AG09319 (cell line): ENCODE measurements around the gene FRY.

ENCODE experiments used
- DNase-seq: peaks from one replicate; pipeline ENCODE4 v3.0.0-alpha.2; 2010; ENCODE audit warnings: low read depth; ENCODE audit errors: extremely low read depth
- CTCF ChIP-seq: IDR thresholded peaks from 2 replicates; pipeline ENCODE4 v1.5.1; 2011; ENCODE audit warnings: low read depth, mild to moderate bottlenecking, inconsistent platforms, low read length, moderate library complexity

Gene FRY

GRCh38 chr13:32040052-32040642 is 8.6 kb downstream of the FRY start:
- DNase-seq, result no peak
- TF ChIP-seq CTCF, result no peak

- no peak for TF ChIP-seq CTCF
- DNase-seq, result no peak
These were observed 9.1 kb downstream of the FRY start for GRCh38 chr13:32040689-32041088.

GRCh38 chr13:32041429-32041828 is 9.9 kb downstream of the FRY start:
- DNase-seq, result no peak
- no peak for TF ChIP-seq CTCF

- TF ChIP-seq CTCF, result no peak
- DNase-seq, result no peak
These were observed 11.0 kb downstream of the FRY start for GRCh38 chr13:32042551-32042950.

- no peak for TF ChIP-seq CTCF
- no peak for DNase-seq
These were observed 12.9 kb downstream of the FRY start for GRCh38 chr13:32044446-32044845.

GRCh38 chr13:32045537-32045936 is 14.0 kb downstream of the FRY start:
- DNase-seq, result no peak

More at GRCh38 chr13:32045537-32045936, 14.0 kb downstream of the FRY start:
- TF ChIP-seq CTCF, result no peak
